GM19240 (cell line): ENCODE data around the gene DGKH.
A peak's percentile ranks its signal among the peaks of the same experiment; 100 is the strongest.
"Not testable (repeated sequence)": the region's sequence is repeated elsewhere in the genome, so short reads cannot be mapped to it uniquely, and the experiment has no call there.

Experiments
- DNase-seq: peaks from one replicate; pipeline ENCODE4 v3.0.0; 2011; ENCODE audit warnings: low spot score; ENCODE audit not compliant: insufficient read length

Gene DGKH

DNA sequence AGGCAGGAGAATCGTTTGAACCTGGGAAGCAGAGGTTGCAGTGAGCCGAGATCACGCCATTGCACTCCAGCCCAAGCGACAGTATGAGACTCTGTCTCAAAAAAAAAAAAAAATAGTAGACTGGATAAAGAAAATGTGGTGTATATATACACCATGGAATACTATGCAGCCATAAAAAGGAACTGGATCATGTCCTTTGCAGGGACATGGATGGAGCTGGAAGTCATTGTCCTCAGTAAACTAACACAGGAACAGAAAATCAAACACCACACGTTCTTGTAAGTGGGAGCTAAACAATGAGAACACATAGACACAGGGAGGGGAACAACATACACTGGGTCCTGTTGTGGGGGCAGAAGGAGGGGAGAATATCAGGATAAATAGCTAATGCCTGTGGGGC is 178.3 kb downstream of the DGKH start:
- not testable (repeated sequence) for DNase-seq

DNA sequence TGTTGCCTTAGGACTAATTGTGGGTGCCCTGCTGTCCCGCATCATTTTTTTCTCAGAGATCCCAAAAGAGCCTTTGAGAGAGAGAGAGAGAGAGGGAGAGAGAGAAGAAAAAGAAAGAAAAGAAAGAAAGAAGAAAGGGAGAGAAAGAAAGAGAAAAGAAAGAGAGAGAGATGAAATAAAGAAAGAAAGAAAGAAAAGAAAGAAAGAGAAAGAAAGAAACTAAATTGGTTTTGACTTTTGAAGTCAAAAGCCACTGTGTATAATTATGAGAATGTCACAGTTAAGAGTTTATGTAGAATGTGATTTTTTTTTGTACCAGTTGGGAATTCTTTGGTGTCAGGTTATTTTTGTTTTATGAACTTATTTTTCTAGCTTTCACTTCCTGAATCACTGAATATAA is 180.1 kb downstream of the DGKH start:
- no peak for DNase-seq

DNA sequence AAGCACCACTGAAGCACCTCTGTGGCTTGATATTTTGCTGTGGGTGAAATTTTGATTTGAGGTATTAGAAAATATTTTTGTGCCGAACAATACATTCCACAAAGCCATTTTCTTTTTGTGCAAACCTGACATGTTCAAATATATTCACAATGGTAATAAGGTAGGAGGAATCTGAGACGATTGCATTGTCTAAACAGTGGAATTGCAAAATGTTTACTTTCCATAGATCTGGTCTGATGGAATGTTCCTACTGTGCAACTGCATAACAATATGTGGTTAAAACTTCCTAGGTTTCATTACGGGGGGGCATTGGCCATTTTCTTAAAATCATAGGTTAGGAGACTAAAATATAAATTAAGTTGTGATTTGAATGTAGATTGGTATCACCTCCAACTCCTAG is 180.8 kb downstream of the DGKH start:
- no peak for DNase-seq

DNA sequence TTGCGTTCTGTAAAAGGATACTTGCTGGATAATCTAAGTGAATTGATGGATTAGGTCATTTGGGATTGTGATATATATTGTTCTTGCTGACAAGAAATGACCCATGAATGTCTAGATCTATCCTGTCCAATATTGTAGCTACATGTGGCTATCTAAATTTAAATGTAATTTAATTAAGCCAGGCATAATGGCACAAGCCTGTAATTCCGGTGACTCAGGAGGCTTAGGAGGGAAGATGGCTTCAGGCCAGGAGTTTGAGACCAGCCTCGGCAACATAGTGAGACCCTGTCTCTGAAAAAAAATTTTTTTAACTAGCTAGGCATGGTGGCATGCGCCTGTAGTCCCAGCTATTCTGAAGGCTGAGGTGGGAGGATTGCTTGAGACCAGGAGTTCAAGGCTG is 184.2 kb downstream of the DGKH start:
- no peak for DNase-seq

DNA sequence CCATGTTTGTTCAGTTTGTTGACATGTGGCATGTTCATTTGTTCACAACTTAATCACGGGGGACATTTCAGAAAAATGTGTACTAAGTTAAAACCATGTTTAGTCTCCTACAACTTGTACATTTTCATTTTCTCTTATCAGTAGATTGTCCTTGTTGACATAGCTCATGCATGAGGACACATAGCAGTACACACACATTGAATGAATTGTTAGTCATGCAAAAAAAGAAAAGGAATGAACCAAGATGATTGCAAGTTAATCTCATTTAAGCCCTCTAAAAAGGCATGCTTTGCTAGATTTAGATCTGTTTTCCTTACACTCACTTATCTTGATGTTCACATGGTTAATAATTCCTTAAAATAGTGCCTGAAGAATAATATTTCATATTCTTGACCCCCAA is 185.3 kb downstream of the DGKH start:
- no peak for DNase-seq

DNA sequence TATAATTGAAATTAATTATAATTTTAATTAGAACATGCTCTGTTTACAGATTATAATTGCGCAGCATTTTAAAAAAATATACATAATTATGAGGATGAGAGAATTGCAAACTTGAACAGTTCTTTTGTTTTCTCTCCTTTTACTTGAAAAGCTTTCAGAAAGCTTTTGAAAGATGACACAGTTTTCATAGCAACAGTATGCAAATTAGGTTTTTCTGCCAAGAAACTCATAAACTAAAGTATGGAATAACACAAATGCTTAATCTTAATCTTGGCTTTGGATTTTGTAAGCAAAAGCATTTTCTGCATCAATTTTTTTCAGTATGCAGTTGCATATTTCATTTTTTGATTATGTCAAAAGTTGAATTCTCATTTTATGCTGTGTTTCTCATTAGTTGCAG is 190.7 kb downstream of the DGKH start:
- DNase-seq: no peak

DNA sequence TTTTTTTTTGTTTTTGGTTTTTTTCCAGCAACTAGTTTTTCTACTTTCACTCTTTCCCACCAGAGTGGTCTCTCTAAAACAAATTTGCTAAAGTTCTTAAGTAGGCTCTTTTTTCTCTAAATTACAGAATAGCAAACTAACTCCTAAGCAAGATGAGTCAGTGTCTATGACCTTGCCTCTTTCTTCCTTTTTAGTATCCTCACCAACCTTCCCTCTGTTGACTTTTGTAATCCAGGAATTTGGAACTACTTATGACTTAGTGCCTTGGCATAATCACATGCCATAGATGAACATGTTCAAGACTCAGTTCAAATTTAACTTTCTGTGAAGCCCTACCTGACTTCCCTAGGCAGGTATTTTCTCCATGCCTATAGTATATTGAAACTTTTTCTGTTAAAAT is 191.2 kb downstream of the DGKH start:
- no peak for DNase-seq

DNA sequence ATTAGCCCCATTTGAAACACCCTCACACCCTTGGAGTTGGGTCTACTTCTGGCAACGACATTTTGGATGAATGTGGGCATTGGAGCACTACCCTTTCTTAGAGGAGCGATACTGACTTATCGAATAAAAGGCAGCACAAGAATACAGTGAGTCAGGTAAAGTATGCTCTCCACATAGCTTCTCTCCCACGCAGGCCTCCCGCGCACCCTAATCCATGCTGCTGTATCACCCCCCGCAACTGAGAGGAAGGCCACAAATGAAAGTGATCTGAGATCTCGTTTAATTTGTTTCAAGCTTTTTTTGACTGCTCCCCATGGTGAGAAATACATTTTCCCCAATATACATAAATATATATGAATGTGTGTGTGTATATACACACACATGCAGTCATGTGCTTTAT is 198.1 kb downstream of the DGKH start:
- DNase-seq: no peak

DNA sequence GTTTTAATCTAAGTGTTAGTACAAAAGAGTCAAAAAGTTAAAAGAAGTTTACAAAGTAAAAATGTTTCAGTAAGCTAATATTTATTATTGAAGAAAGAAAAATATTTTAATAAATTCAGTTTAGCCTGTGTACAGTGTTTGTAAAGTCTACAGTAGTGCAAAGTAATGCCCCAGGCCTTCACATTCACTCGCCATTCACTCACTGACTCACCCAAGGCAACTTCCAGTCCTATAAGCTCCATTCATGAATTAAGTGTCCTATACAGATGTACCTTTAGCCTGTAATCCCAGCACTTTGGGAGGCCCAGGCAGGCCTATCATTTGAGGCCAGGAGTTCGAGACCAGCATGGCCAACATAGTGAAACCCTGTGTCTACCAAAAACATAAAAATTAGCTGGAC is 199.4 kb downstream of the DGKH start:
- DNase-seq: no peak

DNA sequence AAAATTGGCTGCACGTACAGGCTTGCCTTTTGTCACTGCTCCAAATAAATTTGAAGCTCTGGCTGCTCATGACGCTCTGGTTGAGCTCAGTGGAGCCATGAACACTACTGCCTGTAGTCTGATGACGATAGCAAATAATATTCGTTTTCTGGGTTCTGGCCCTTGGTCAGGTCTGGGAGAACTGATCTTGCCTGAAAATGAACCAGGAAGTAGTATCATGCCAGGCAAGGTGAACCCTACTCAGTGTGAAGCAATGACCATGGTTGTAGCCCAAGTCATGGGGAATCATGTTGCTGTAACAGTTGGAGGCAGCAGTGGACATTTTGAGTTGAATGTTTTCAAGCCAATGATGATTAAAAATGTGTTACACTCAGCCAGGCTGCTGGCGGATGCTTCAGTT is 207.4 kb downstream of the DGKH start:
- no peak for DNase-seq

DNA sequence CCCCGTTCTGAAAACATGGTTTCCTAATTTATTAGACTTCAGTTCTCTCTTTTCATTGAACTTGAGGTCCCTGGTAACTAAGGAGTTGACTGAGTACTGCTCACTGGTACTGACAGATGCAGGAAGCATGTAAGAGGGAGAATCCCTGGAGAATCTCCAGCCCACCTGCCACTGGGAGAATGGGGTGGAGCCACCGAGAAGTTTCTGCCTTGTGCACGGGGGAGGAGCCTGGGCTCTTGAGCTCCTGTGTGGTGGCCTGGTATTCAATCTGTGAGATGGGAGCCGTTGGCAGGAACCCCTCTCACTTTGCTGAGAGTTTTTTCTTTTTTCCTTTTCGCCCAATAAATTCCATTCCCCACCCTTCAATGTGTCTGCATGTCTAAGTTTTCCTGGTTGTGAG is 210.3 kb downstream of the DGKH start:
- DNase-seq: no peak

DNA sequence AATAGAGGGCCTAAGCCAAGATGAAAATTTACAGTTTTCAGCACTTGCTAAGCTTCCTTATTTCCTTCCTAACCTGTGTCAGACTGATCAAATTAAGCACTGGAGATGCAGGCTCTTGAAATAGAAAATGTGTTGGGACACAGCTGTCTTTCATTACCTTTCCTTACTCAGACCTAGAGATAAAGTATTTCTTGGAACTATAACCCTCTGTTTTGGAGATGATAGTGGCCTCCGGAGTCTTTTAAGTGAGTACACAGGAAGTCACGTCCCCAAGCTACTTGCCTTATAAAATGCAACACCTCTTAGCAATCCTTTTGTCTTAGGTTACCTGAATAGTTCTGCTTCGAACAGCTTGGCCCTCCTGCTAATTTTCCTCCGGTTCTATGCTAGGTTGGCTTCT is 211.1 kb downstream of the DGKH start:
- no peak for DNase-seq

DNA sequence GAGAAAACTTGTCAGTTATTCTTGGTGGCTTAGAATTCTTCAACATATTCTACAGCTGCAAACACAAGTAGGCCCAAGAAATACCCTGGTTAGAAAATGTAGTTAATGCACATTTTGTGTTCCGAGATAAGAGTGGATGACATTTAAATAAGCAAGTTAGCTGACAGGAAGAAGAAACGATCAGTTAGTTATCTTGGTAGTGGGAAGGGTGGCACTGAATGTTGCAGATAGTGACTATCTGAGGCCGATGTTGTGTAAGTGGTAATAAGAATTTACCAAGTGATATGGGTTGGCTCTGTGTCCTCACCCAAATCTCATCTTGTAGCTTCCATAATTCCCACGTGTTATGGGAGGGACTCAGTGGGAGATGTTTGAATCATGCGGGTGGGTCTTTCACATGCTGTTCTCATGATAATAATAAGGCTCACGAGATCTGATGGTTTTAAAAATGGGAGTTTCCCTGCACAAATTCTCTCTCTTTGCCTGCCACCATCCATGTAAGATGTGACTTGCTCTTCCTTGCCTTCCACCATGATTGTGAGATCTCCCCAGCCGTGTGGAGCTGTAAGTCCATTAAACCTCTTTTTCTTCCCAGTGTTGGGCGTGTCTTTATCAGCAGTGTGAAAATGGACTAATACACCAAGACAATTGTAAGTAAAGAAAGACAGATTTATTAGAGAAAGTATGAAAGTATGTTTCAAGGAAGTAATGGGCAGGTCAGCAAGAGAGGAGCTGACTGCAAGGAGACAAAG is 212.6 kb downstream of the DGKH start:
- DNase-seq: no peak

DNA sequence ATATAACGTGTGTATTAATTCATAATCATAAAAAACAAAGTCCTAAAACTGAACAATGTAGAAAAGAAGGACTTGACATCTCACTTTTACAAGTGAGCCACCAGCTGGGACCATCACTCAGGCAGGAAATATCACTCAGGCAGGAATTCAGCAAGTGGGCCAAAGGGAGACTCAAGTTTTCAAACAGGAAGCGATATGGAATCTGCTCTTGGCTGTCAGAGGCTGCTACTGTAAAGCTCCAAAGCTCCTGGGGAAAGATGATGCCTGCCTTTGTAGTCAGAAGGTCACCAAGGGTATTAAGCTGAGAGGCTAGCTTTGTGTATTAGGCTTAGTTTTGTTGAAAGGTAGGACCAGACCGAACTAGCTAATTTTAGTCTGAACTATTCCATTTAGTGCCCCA is 218.0 kb downstream of the DGKH start:
- no peak for DNase-seq

DNA sequence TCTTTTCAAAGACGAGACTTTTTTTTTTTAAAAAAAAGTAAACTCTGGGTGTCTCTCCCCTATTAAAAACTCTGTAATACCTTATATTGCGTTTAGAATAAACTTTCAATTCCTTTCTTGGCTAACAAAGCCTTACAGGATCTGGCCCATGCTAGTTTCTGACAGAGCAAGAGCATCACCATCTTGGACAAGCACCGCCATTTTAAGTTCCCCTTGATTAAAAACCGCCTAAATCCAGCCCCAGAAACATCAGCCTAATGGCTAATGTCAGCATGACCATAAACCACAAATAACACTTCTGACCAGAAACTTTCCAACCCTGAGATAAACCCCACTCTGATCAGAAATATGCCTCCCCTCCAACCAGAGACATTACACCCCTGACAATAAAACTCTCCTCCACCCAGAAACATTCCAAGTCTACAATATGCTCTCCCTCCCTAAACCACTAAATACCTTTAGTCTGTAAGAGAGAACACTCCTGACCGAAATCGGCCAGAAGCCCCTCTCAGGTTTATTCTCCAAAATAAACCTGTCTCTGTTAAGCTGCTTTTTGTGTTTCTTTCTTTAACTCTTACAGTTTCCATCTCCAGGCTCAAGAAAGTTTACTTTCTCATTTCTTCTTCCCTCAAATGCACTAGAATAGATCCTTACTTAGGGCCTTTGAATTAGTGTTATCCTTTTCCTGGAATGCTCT is 221.9 kb downstream of the DGKH start:
- no peak for DNase-seq

DNA sequence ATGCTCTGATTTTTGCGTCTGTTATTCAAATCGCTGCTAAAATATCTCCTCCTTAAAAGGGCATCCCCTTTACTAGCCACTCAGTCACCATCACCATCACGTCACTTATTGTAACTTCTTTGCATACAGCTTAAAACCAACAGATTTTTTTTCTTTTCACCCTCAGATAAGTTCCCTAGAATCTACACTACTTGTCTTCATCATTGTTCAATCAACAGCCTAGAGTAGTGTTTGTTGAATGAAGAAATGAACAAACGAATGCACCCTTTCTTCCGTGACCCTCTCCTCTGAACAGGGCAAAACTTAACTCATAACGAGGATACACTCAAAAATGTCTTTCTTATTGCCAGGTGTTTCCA is 222.4 kb downstream of the DGKH start:
- no peak for DNase-seq

DNA sequence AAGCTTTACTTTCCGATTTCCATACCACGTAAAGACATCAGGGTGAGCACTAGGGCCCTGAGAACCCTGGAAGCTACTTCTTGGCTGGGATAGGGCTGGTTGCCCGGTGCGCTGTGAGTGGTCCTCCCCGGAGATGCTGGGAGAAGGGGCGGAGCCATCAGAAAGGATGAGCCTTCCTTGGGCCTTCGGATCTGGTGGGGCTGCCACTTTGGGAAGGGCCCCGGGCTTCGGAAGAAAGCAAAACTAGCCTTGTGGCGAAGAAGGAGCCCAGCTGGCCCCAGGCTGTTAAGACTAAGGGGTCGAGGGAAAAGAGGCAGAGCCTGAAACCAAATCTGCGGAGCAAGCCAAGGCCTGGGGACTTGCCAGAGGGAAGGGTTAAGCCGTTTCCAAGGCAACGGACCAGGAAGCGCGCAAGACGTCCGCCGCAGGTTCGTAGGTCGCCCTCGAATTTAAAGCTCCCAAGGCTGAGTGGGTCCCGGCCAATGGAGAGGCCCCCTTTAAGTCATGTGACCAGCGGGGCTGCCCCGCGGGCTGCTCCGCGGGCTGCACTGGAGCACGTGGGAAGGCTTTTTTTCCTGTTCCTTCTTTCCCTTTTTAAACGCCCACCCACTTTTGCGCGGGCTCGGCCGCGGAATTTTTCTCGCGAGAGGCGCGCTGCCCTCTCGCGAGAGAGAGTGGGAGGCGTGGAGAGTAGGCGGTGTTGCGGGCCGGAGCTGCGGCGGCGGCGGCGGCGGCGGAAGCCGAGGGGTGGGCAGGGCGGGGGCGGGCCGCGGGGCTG is 223.1 kb downstream of the DGKH start:
- DNase-seq: peak; percentile 59

DNA sequence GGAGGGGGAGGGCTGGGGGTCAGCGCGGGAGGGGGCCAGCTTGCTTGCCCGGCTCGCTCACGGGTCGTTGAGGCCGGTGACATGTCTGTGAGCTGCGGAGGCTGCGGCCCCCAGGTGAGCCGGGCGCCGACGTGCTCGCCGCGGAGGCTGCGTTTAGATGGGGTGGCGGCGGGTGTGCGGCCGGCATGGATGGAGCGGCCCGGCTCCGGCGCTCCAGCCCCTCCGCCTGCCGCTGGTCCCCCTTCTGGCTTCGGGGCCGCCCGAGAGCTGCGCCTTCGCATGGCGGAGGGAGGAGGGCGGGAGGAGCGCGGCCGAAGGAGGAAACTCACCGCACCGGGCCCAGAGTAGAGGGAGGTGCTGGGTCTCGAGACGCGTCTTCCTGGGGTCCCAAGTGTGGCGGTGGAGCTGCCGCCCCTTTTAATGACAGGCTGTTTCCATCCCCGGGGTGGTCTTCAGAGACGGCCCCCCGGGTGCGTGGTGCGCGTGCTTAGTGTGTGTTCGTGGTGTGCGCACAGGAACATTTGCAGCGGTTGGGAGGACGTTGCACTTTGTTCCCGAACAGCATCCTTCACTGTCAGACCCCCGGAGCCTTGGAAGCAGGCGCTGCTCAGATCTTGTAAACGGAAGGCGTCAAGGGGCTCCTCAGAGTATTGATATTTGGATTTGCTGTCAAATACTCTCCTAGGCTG is 223.8 kb downstream of the DGKH start, which contains the start of gene AKAP11:
Gene AKAP11, plus strand, starts transcription at position 38 of the 689 bp plus-strand sequence. CDS start 14,197 bp downstream, outside the sequence.
- no peak for DNase-seq

DNA sequence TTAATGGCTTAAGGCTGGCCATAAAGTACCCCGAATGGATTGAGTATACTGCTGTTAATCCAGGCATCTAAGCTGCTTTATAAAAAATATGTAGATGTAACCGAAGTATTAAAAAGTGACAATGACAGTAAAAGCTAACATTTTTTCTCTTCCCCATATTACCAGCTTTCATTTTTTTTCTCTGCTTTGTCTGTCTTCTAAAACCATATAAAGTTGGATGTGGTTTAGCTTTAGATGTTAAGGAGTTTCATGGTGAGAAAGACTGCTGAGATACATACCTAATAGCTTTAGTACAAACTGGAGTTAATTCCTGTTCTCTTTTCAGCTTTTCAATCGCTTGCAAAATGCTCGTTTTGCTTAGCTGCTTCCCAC is 224.3 kb downstream of the DGKH start:
- no peak for DNase-seq

DNA sequence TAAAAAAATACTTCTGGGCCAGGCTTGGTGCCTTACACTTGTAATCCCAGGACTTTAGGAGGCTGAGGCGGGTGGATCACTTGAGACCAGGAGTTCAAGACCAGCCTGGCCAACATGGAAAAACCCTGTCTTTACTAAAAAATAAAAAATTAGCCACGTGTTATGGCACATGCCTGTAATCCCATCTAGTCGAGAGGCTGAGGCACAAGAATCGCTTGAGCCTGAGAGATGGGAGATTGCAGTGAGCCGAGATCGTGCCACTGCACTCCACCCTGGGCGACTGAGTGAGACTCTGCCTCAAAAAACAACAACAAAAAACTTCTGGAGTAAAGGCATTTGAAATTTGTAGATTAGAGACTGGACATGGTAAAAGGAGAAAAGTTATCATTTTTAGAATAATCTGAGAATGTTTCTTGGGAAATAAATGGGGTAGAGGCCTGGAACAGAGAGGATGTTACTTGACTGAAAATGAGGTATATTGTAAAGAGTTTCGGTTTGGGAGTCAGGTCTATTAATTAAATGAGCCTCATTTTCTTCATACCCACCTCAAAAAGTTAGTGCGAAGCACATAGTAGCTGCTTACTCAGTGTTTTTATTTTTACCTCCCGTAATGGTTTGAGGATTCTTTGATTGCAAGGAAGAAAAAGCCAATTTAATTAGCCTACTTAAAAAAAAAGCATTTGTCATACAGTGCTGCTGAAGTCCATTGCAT is 226.1 kb downstream of the DGKH start:
- no peak for DNase-seq

DNA sequence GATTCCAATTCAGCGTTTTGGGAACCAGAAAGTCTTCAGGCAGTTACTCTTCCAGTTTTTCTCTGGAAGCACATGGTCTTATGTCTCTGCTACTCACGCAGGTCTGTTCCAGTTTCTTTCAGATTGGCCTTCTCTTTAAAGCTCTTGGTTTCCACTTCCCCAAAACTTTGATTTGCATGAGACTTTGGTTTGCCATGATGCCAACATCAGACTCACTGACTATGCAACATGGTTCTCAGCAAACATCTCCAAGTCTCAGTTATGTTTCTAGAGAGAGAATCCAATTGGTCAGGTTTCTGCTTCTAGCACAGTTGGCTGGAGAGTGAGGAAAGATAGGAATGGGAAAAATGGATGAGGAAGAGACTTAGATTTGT is 226.6 kb downstream of the DGKH start:
- no peak for DNase-seq
